T-helper 1 cell treated with Interleukin-12 subunit alpha and Interleukin-12 subunit beta and Interleukin-4 antibody, amounts not matched to agents 30 μg/mL and 1 μg/mL, for 36 hours (primary cell): Measurements from ENCODE around the gene PPP1R13L.

Experiments used
- H3K27ac Mint-ChIP-seq: one replicate; pipeline ENCODE4 v1.8.0; 2021; ENCODE audit warnings: mild to moderate bottlenecking, mixed read lengths
- H3K27me3 Mint-ChIP-seq: one replicate; pipeline ENCODE4 v1.8.0; 2021; ENCODE audit warnings: low read depth, mixed read lengths
- H3K36me3 Mint-ChIP-seq: one replicate; pipeline ENCODE4 v1.8.0; 2021; ENCODE audit warnings: low read depth, mixed read lengths
- H3K4me1 Mint-ChIP-seq: one replicate; pipeline ENCODE4 v1.8.0; 2021; ENCODE audit warnings: low read depth, mixed read lengths
- H3K4me3 Mint-ChIP-seq: one replicate; pipeline ENCODE4 v1.8.0; 2021; ENCODE audit warnings: mild to moderate bottlenecking, moderate library complexity, mixed read lengths
- H3K9me3 Mint-ChIP-seq: one replicate; pipeline ENCODE4 v1.8.0; 2021; ENCODE audit warnings: mixed read lengths

PPP1R13L gene

DNA sequence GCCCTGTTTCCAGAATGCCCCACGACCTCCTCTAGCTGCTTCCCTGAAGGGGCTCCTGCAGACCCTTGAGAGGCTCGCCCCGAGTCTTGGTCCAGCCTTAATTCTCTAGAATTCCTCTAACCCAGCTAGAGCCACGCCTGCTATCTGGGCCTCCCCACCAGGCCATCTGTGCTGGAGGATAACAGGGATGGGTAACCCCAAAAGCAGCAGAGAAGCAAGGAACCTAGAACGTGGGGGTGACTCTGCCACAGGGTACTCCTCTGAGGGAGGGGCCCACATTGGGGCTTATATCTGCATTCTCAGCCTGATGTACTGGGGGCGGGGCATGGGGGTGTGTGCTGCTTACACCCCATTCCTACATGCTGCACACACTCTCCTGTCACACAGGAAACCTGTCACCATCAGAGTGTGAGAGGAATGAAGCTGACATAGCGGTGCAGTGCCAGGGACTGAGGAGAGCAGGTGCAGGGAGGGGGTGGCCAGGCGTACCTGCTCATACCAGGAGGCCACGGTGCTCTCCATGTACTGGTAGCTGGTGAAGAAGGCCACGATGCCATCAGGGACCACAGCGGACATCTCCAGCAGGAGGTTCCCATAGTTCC is 50.5 kb downstream of the PPP1R13L start:
- H3K4me3 Mint-ChIP-seq, result no peak overlapping the region

DNA sequence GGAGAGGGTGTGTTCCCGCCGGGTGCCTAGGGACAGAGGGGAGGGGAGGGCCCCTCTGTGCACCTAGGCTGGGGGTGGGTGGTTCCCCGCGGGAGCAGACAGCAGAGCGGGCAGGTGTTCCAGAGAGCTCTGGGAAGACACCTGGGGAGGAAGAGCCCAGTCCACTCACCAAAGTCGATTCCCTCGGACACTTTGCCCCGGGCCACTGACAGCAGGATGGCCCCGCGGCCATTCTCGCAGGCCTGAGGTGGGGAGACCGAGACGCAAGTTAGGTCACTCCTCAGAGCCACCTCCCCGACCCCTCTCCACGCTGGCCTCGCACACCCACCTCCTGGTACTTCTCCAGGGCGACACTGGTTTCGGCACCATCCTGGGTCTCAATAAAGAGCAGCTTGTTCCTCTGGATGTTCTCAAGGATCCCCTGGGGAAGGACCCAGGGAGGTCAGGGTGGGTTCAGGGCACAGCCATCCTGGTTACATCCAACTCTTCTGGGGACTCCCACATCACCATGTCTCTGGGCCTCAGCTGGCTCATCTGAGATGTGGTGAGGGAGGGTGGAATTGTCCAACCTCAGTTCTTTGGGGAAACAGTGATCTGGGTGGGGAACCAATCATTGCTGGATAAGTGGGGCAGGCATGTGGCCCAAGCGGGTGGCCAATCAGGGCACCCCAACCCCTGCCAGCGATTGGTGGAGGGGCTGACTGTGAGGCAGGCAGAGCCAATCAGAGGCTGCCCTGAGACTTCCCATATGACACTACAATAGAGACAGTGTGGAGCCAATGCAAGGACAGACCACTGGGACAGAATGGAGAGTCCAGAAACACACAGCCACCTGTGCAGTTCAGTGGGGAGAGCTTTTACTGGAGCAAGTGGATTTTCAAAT is 51.7 kb downstream of the PPP1R13L start:
- H3K9me3 Mint-ChIP-seq, result no peaks in the 10 kb centered on the region
- H3K4me3 Mint-ChIP-seq, result no peak overlapping the region
- peaks cover 15% of the 10 kb centered on the region for H3K36me3 Mint-ChIP-seq
- no peak overlapping the region for H3K27ac Mint-ChIP-seq
- H3K4me1 Mint-ChIP-seq, result peaks cover 3% of the 10 kb centered on the region
- no peaks in the 10 kb centered on the region for H3K27me3 Mint-ChIP-seq

More for the DNA sequence above, 50.5 kb downstream of the PPP1R13L start:
- no peaks in the 10 kb centered on the region for H3K27me3 Mint-ChIP-seq
- H3K4me1 Mint-ChIP-seq, result peaks cover 3% of the 10 kb centered on the region
- no peaks in the 10 kb centered on the region for H3K9me3 Mint-ChIP-seq
- H3K27ac Mint-ChIP-seq, result no peak overlapping the region
- peaks cover 15% of the 10 kb centered on the region for H3K36me3 Mint-ChIP-seq

DNA sequence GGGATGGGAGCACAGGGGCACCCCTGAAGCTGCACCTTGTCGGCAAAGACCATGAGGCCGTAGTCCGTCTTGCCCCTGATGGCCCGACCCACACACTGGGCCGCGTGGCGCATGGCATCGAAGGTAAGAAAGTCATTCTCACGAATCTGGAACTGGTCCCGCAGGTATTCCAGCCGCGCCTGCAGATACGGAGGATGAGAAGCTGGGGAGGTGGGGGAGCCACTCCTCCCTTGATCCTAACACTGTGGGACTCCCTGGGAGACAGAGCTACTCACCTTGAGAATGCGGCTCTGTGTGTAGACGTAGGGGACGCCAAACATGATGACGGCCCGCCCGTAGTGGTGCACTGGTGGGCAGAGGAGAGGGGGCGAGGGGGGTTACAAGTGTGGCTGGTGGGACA is 52.4 kb downstream of the PPP1R13L start:
- no peaks in the 10 kb centered on the region for H3K27me3 Mint-ChIP-seq
- no peak overlapping the region for H3K4me3 Mint-ChIP-seq
- H3K27ac Mint-ChIP-seq, result no peak overlapping the region
- peaks cover 3% of the 10 kb centered on the region for H3K4me1 Mint-ChIP-seq
- no peaks in the 10 kb centered on the region for H3K9me3 Mint-ChIP-seq
- H3K36me3 Mint-ChIP-seq, result peaks cover 14% of the 10 kb centered on the region

DNA sequence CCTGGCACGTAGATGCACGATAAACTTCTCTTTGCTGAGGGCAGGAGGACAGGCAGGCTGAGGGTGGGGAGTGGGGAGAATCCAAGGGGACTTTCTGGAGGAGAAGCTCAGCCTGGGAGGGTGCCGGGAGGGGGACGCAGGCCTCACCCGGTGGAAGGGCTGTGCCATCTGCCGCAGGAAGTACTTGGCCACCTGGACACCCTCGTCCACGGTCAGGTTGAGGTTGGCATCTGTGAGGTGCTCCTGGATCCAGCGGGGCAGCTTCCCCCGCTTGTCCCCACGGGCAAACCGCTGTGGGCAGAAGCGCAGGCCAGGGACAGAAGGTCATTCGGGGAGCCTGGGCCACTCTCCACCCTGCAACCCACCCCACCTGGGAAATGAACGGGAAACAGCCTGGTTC is 52.8 kb downstream of the PPP1R13L start:
- Mint-ChIP-seq H3K27ac (no peak overlapping the region), H3K4me1 (peaks cover 3% of the 10 kb centered on the region), H3K27me3 (no peaks in the 10 kb centered on the region), H3K9me3 (no peaks in the 10 kb centered on the region), H3K36me3 (peaks cover 12% of the 10 kb centered on the region), H3K4me3 (no peak overlapping the region)

DNA sequence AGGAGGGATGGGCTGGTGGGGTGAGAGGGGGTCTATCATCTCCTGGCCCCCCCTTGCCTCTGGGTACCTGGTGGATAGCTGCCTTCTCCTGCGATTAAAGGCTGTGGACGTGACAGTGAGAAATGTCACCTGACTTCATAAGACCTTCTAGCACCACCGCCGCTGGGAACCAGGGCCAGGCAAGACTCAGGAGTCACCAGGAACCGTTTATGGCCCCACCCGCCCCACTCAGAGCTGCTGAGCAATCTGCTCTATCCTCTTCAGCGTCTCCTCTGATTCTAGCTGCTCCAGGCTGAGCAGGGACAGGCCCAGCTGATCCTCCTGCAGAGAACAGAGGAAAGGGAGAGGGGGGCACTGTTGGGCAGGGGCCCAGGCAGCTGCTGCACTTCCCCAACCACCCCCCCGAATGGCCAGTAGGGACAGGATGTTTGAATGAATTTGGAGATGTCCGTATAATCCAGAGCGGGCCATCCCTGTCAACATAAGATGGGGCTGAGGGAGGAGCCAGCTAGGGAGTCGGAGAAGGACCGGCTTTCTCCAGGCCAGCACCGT is 53.4 kb downstream of the PPP1R13L start:
- no peak overlapping the region for H3K4me3 Mint-ChIP-seq
- no peaks in the 10 kb centered on the region for H3K9me3 Mint-ChIP-seq
- H3K4me1 Mint-ChIP-seq, result peaks cover 3% of the 10 kb centered on the region
- H3K27me3 Mint-ChIP-seq, result no peaks in the 10 kb centered on the region
- no peak overlapping the region for H3K27ac Mint-ChIP-seq
- H3K36me3 Mint-ChIP-seq, result peaks cover 9% of the 10 kb centered on the region

DNA sequence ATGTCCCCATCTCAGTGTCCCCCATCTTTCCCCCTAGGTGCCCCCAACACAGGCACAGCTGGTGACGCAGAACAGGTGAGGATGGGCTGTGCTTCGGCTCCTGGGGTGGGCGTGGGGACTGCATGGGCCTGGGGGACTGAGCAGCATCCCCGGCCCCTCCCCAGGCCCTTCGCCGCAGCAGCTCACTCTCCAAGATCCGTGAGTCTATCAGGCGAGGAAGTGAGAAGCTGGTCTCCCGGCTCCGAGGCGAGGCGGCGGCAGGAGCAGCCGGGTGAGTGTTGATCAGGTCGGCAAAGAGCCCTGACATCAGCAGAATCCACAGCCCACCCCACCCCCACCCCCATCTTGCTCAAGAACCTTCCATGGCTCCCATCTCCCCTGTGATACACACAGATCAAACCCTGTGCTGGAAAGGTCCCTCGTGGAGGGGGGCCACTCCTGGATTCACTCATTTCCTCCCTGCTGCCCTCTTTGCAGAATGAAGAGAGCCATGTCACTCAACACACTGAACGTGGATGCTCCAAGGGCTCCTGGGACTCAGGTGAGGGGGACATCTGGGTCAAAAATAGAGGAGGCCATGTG is 54.3 kb downstream of the PPP1R13L start:
- H3K4me3 Mint-ChIP-seq, result no peak overlapping the region
- peaks cover 8% of the 10 kb centered on the region for H3K36me3 Mint-ChIP-seq
- H3K27ac Mint-ChIP-seq, result no peak overlapping the region
- peaks cover 3% of the 10 kb centered on the region for H3K4me1 Mint-ChIP-seq
- H3K9me3 Mint-ChIP-seq, result no peaks in the 10 kb centered on the region
- no peaks in the 10 kb centered on the region for H3K27me3 Mint-ChIP-seq

DNA sequence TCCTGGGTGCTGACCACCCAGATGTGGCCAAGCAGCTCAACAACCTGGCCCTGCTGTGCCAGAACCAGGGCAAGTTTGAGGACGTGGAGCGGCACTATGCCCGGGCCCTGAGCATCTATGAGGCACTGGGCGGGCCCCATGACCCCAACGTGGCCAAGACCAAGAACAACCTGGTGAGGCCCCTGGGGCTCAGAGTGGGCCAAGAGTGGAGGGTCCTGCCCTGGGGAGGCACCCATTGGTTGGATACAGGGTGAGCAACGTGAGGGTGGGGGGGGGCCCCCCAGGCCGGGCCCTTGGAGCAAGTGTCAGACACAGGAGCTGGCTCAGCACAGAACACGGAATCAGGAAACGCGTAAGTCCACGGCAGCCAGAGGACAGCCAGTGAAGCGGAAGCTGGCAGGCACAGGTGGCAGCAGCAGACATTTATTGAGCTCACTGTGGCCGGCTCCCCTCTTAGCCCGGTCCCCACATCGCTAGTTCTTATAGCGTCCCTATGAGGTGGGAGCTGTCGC is 55.4 kb downstream of the PPP1R13L start:
- Mint-ChIP-seq H3K36me3 (peaks cover 4% of the 10 kb centered on the region), H3K27ac (no peak overlapping the region), H3K9me3 (no peaks in the 10 kb centered on the region), H3K4me1 (peaks cover 3% of the 10 kb centered on the region), H3K4me3 (no peak overlapping the region), H3K27me3 (no peaks in the 10 kb centered on the region)

DNA sequence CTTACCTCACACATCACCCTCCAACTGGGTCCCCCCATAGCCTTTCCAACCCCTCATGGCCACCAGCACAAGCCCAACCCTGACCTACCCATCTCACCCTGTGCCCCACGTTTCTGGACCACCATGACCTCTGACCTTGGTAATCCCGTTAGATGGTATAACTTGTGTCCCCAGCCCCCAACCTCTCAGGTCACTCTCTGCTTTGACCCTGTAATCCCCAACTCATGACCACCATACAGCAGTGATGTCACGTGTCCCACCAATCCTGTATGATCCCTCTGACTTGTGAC is 55.8 kb downstream of the PPP1R13L start:
- Mint-ChIP-seq H3K9me3 (no peaks in the 10 kb centered on the region), H3K27ac (no peak overlapping the region), H3K4me3 (no peak overlapping the region), H3K36me3 (peaks cover 4% of the 10 kb centered on the region), H3K4me1 (peaks cover 3% of the 10 kb centered on the region), H3K27me3 (no peaks in the 10 kb centered on the region)

DNA sequence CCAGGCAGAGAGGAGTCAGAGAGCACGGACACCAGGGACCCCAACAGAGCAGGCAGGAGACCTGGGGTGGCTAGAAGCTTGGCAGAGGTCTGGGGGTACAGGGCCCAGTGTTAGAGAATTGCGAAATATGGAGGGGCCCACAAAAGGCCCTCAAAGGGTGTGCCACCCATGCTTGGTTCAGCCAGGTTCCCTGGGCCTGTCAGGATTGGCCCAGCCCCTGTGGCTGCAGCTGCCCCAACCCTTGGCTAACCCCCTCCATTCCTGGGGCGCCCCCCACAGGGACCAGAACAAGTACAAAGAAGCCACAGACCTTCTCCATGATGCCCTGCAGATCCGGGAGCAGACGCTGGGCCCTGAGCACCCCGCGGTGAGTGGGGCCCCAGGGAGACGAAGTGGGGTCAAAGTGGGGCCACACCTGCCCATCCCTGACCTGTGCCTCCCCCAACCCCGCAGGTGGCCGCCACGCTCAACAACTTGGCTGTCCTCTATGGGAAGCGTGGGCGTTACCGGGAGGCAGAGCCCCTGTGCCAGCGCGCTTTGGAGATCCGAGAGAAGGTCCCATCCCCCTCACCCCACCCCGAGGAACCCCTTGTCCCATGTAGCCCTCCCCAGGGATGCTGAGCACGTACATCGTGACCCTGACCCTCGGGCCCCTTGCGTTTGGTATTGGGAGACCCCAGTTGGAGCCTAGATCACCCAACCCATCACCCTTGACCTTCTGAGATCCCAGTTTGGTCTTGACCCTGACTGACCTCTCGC is 56.3 kb downstream of the PPP1R13L start:
- H3K4me3 Mint-ChIP-seq, result no peak overlapping the region

DNA sequence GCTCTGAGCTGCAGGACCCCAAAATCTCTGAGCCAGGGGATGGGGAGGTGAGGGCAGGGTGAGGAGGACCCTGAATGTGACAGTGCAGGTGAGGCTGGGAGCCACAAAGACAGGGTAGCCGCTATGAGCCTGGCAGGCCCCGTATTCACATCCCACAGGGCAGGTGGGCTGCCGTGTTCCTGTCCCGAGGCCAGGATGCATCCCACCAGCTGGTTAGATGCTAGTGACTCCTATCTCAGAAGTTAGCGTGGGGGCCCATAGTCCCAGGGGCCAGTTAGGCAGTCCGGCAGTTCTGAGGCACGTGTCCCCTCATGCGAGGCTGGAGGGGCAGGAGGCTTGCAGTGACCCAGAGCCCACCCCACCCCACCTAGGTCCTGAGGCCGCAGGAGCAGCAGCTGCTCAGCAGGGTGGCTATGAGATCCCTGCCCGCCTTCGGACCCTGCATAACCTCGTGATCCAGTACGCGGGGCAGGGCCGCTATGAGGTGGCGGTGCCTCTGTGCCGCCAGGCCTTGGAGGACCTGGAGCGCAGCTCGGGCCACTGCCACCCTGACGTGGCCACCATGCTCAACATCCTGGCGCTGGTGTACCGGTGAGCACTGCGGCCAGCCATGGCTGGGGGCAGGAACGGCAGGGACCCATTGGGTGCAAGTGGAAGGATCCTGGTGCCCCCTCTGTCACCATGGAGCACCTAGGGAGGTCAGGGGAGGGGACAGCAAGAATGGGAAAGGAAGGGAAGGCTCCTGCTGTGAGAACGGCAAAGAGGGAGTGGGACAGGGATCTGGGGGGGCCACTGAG is 57.1 kb downstream of the PPP1R13L start:
- Mint-ChIP-seq H3K4me1 (peaks cover 3% of the 10 kb centered on the region), H3K27me3 (no peaks in the 10 kb centered on the region), H3K27ac (no peak overlapping the region), H3K36me3 (no peaks in the 10 kb centered on the region), H3K9me3 (no peaks in the 10 kb centered on the region), H3K4me3 (no peak overlapping the region)

More for the DNA sequence above, 56.3 kb downstream of the PPP1R13L start:
- H3K4me1 Mint-ChIP-seq, result peaks cover 3% of the 10 kb centered on the region
- H3K27me3 Mint-ChIP-seq, result no peaks in the 10 kb centered on the region
- H3K27ac Mint-ChIP-seq, result no peak overlapping the region
- H3K9me3 Mint-ChIP-seq, result no peaks in the 10 kb centered on the region
- peaks cover 3% of the 10 kb centered on the region for H3K36me3 Mint-ChIP-seq

DNA sequence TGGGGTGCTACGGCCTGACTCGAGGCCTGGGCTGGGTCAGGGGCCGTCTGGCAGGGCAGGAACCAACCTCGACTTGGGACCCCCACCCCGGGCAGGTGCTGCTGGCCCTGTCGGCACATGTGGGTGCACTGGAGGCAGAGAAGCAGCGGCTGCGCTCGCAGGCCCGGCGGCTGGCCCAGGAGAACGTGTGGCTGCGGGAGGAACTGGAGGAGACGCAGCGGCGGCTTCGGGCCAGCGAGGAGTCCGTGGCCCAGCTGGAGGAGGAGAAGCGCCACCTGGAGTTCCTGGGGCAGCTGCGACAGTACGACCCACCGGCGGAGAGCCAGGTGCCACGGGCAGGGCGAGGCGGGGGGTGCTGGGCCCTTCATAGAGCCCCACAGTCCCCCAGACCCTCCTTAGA is 58.4 kb downstream of the PPP1R13L start:
- Mint-ChIP-seq H3K9me3 (no peaks in the 10 kb centered on the region), H3K4me3 (no peak overlapping the region), H3K27ac (no peak overlapping the region)

DNA sequence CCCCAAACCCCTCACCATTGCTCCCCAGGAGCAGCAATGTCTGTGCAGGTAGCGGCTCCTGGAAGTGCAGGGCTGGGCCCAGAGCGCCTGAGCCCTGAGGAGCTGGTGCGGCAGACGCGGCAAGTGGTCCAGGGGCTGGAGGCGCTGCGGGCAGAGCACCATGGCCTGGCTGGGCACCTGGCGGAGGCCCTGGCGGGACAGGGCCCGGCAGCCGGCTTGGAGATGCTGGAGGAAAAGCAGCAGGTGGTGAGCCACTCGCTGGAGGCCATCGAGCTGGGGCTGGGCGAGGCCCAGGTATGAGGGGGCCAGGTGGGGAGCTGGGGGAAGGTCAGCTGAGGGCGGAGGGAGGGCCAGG is 59.4 kb downstream of the PPP1R13L start:
- no peaks in the 10 kb centered on the region for H3K36me3 Mint-ChIP-seq
- H3K9me3 Mint-ChIP-seq, result no peaks in the 10 kb centered on the region
- no peak overlapping the region for H3K4me3 Mint-ChIP-seq
- H3K4me1 Mint-ChIP-seq, result no peaks in the 10 kb centered on the region
- no peak overlapping the region for H3K27ac Mint-ChIP-seq
- H3K27me3 Mint-ChIP-seq, result no peaks in the 10 kb centered on the region

More for the DNA sequence above, 58.4 kb downstream of the PPP1R13L start:
- Mint-ChIP-seq H3K27me3 (no peaks in the 10 kb centered on the region), H3K4me1 (peaks cover 3% of the 10 kb centered on the region), H3K36me3 (no peaks in the 10 kb centered on the region)

DNA sequence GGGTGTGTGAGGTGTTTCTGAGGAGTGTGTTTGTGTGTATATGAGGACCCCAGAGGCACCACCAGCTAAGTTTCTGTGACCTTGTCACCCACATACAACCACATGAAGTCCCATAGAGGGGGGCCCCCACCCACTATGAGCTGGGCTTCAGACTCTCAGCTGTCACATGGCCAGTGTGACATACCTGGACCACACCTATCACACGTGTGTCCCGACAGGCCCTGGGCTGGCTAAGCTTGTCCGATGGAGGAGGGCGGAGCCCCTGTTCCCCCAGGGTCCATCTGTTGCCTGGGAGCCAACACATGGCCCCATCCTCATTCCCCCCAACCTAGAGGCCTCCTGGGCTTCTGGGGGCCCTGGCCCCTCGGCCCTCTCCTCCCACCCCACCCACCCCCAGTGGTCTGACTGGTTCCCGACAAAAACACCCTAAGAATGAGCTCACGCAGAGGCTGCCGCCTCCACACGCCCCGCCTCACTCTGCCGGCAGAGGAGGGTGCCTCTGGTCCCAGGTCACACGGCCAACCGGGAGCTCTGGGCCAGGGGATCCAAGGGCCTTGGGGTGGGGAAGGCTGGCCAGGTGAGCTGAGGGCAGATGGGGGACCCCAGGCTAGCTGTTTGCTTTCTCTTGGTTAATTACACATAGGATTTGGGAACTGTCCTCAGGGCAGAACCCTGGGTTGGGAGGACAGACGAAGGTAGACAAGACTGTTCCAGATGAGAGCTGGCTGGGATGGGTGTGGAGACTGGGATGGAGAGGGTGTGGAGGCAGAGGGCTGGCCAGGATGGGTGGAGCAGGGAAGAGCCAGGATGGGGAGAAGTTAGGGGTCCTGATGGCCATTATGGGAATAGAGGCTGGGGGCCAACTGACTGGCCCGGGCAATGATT is 60.0 kb downstream of the PPP1R13L start:
- H3K27ac Mint-ChIP-seq, result no peak overlapping the region
- no peaks in the 10 kb centered on the region for H3K9me3 Mint-ChIP-seq
- H3K27me3 Mint-ChIP-seq, result peaks cover 5% of the 10 kb centered on the region
- H3K4me1 Mint-ChIP-seq, result peaks cover 3% of the 10 kb centered on the region
- no peak overlapping the region for H3K4me3 Mint-ChIP-seq
- no peaks in the 10 kb centered on the region for H3K36me3 Mint-ChIP-seq
